Sigmoid colon (tissue), 7 donors: ENCODE measurements around the gene ZCCHC14. TPM values are rescaled to one million over a fixed set of nuclear protein-coding genes. Genes with fewer than 3 reads are reported as not detected.

ENCODE experiments used
- DNase-seq: peaks from one replicate; pipeline ENCODE4 v3.0.0-alpha.2; 2019
- H3K27ac ChIP-seq, 4 donors: fragments of 200-600 bp; sonication (generic); one replicate each; pipeline ENCODE4 v1.5.1; 2016 to 2019; ENCODE audit warnings: mild to moderate bottlenecking in 1 of 4
- H3K27me3 ChIP-seq, 3 donors: fragments of 200-600 bp; sonication (generic); one replicate each; pipeline ENCODE4 v1.5.1; 2019; ENCODE audit warnings: mild to moderate bottlenecking in 1 of 3
- H3K36me3 ChIP-seq, 4 donors: fragments of 200-600 bp; sonication (generic); one replicate each; pipeline ENCODE4 v1.5.1; 2016 to 2019
- H3K4me1 ChIP-seq, 4 donors: fragments of 200-600 bp; sonication (generic); one replicate each; pipeline ENCODE4 v1.5.1; 2017 to 2019
- H3K4me3 ChIP-seq, 4 donors: fragments of 200-600 bp; sonication (generic); one replicate each; pipeline ENCODE4 v1.5.1; 2017 to 2019; ENCODE audit warnings: mild to moderate bottlenecking in 2 of 4, moderate library complexity in 1 of 4
- H3K9me3 ChIP-seq, 4 donors: fragments of 200-600 bp in 3 of 4; sonication (generic) in 3 of 4; one replicate each; pipeline versions ENCODE4 v1.5.1 to v1.6.1; 2013 to 2019
- EP300 ChIP-seq, 4 donors: sonication (generic); formaldehyde crosslinking; IDR thresholded peaks; one replicate each; pipeline ENCODE4 v1.6.1; 2017; ENCODE audit warnings: antibody characterized with exemption in 4 of 4
- POLR2A ChIP-seq, 2 donors: fragments of 450-650 bp; IDR thresholded peaks; one replicate each; pipeline ENCODE4 v1.6.1; 2016; ENCODE audit warnings: antibody characterized with exemption in 2 of 2, mild to moderate bottlenecking in 2 of 2, moderate library complexity in 2 of 2
- POLR2AphosphoS5 ChIP-seq, 4 donors: sonication (generic); formaldehyde crosslinking; IDR thresholded peaks; one replicate each; pipeline ENCODE4 v1.6.1; 2017; ENCODE audit warnings: antibody characterized with exemption in 4 of 4
- whole genome bisulfite sequencing, 2 donors: extraction: QIAGEN DNeasy Blood & Tissue Kit; methylation state at CpG; one replicate each; pipeline ENCODE4 v1.1.7; 2013; 5-methylcytosine and 5-hydroxymethylcytosine counted together
- intact Hi-C: fragments of 100-400 bp; cut with DNase I; formaldehyde crosslinking; loops from one replicate; pipeline ENCODE4 v1.15.1; 2023
- polyA plus RNA-seq, 3 donors: library from polyadenylated mRNA; stranded (reverse); fragments of 200-250 nt; gene quantifications; one replicate each; pipeline ENCODE4 v1.2.3, GENCODE V29; 2013
- total RNA-seq, 4 donors: library from RNA; depleted of rRNA; stranded (reverse); fragments of >200 nt; gene quantifications; one replicate each; pipeline ENCODE4 v1.1.0, GENCODE V29; 2016
- TF ChIP-seq, protein P1 (sequence below), 4 experiments: fragments of 450-650 bp in 3 of 4; fragments of 200-600 bp in 1 of 4; IDR thresholded peaks; one replicate each; pipeline ENCODE4 v1.5.1; 2016 to 2019; ENCODE audit warnings: antibody characterized with exemption in 4 of 4, mild to moderate bottlenecking in 3 of 4, moderate library complexity in 2 of 4
- donor health status: healthy with polysubstance abuse.
- donor health status: Bipolar disorder and iron deficiency.
- donor health status: healthy.

Gene ZCCHC14
- total and polyA plus RNA-seq, 7 donors, result 6.0 to 23.8 (median 11.8) TPM

GRCh38 chr16:87409153-87409552, 83.7 kb downstream of the ZCCHC14 start:
- peak; percentile 25 for DNase-seq

DNA sequence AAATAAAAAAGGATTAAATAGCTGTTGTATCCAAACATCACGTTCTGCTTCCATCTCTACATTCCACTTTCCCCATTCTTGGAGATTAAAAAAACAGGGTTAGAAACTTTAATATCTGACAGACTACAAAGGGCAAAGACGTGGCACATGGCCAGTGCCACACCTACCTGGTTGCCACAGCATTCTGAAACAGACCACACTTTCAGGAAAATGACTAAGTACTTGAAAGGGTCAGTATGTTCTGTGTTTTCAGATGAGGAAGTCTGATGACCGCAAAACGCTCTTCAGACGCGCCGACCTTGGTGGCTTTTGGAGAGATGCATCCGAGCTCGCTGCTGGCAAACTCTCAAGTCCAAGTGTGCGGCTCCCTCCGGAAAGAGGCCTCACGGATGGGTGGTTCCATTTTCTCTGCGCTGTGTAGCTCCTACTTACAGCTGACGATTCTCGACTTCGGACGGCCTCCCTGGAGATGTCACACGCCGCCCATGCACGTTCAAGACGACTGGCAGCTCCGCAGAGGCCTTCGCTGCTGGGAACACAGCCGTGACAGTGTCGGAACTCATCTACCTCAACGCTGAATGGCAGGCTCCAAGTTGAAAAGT, 85.2 kb downstream of the ZCCHC14 start:
- Histone ChIP-seq H3K4me3 (no peak overlapping the region), H3K27me3 (no peaks in the 10 kb centered on the region), H3K36me3 (peaks cover 26 to 99% (median 51%) of the 10 kb centered on the region in 4 donors), H3K4me1 (no peaks in the 10 kb centered on the region), H3K9me3 (no peaks in the 10 kb centered on the region), H3K27ac (peak overlapping the region in 2 of 4 donors; percentile 33 to 67)
- 82% methylated on average over 26 of the region's 26 CpGs for WGBS, 2 donors
- intact Hi-C loops, result no loop called here
- peak; percentile 69 for DNase-seq
- no peak for TF ChIP-seq POLR2A (IDR thresholded peaks at IDR 0.05)
- peak in 1 of 4 donors; percentile 44 for TF ChIP-seq POLR2AphosphoS5 (IDR thresholded peaks at IDR 0.05)
- TF ChIP-seq EP300 (IDR thresholded peaks at IDR 0.05), result peak in 2 of 4 donors; percentile 3 to 79

More at GRCh38 chr16:87409153-87409552, 83.7 kb downstream of the ZCCHC14 start:
- Histone ChIP-seq H3K9me3 (no peaks in the 10 kb centered on the region), H3K4me1 (no peaks in the 10 kb centered on the region), H3K27me3 (no peaks in the 10 kb centered on the region), H3K36me3 (peaks cover 22 to 99% (median 46%) of the 10 kb centered on the region in 4 donors), H3K4me3 (no peak overlapping the region), H3K27ac (no peak overlapping the region)
- 95% methylated on average over 13 of the region's 13 CpGs for WGBS, 2 donors
- intact Hi-C loops, result no loop called here
- no peak for TF ChIP-seq POLR2A (IDR thresholded peaks at IDR 0.05)
- TF ChIP-seq POLR2AphosphoS5 (IDR thresholded peaks at IDR 0.05), result no peak
- TF ChIP-seq, protein P1, sequence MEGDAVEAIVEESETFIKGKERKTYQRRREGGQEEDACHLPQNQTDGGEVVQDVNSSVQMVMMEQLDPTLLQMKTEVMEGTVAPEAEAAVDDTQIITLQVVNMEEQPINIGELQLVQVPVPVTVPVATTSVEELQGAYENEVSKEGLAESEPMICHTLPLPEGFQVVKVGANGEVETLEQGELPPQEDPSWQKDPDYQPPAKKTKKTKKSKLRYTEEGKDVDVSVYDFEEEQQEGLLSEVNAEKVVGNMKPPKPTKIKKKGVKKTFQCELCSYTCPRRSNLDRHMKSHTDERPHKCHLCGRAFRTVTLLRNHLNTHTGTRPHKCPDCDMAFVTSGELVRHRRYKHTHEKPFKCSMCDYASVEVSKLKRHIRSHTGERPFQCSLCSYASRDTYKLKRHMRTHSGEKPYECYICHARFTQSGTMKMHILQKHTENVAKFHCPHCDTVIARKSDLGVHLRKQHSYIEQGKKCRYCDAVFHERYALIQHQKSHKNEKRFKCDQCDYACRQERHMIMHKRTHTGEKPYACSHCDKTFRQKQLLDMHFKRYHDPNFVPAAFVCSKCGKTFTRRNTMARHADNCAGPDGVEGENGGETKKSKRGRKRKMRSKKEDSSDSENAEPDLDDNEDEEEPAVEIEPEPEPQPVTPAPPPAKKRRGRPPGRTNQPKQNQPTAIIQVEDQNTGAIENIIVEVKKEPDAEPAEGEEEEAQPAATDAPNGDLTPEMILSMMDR (IDR thresholded peaks at IDR 0.05), result no peak
- TF ChIP-seq EP300 (IDR thresholded peaks at IDR 0.05), result no peak

GRCh38 chr16:87406495-87407088, 86.2 kb downstream of the ZCCHC14 start:
- intact Hi-C loops, result no loop called here
- 94% methylated on average over 14 of the region's 14 CpGs for WGBS, 2 donors
- TF ChIP-seq EP300 (IDR thresholded peaks at IDR 0.05) (no peak), POLR2A (IDR thresholded peaks at IDR 0.05) (no peak), POLR2AphosphoS5 (IDR thresholded peaks at IDR 0.05) (no peak)
- Histone ChIP-seq H3K27me3 (no peaks in the 10 kb centered on the region), H3K27ac (peak overlapping the region in 3 of 4 donors; percentile 19 to 33 (median 25)), H3K4me1 (no peaks in the 10 kb centered on the region), H3K4me3 (no peak overlapping the region), H3K36me3 (peaks cover 27 to 96% (median 46%) of the 10 kb centered on the region in 4 donors), H3K9me3 (no peaks in the 10 kb centered on the region)
- DNase-seq, result peak; percentile 58

GRCh38 chr16:87404764-87405625, 87.8 kb downstream of the ZCCHC14 start:
- Histone ChIP-seq H3K36me3 (peaks cover 17 to 96% (median 42%) of the 10 kb centered on the region in 4 donors), H3K27me3 (no peaks in the 10 kb centered on the region), H3K9me3 (no peaks in the 10 kb centered on the region), H3K27ac (no peak overlapping the region), H3K4me1 (no peaks in the 10 kb centered on the region), H3K4me3 (no peak overlapping the region)
- WGBS, 2 donors, result 92 to 96% methylated on average over 19 of the region's 19 CpGs
- TF ChIP-seq POLR2AphosphoS5 (IDR thresholded peaks at IDR 0.05), result no peak
- no peak for TF ChIP-seq POLR2A (IDR thresholded peaks at IDR 0.05)
- no peak for TF ChIP-seq EP300 (IDR thresholded peaks at IDR 0.05)
- TF ChIP-seq, protein P1 (IDR thresholded peaks at IDR 0.05), result no peak
- intact Hi-C loops, result no loop called here
- peak; percentile 66 for DNase-seq

- peaks cover 0 to 36% (median 32%) of the 10 kb centered on the region in 4 donors for H3K4me1 ChIP-seq
Observed at GRCh38 chr16:87395181-87395842, 97.5 kb downstream of the ZCCHC14 start.

More at GRCh38 chr16:87395181-87395842, 97.5 kb downstream of the ZCCHC14 start:
- WGBS, 2 donors, result 73 to 84% methylated on average over 7 of the region's 7 CpGs
- intact Hi-C loops, result no loop called here
- no peaks in the 10 kb centered on the region for H3K9me3 ChIP-seq
- no peaks in the 10 kb centered on the region for H3K27me3 ChIP-seq
- peak overlapping the region in 1 of 4 donors; percentile 99 for H3K27ac ChIP-seq
- peaks cover 5 to 18% (median 10%) of the 10 kb centered on the region in 4 donors for H3K36me3 ChIP-seq
- peak; percentile 24 for DNase-seq
- H3K4me3 ChIP-seq, result no peak overlapping the region
- TF ChIP-seq POLR2AphosphoS5 (IDR thresholded peaks at IDR 0.05), result no peak
- TF ChIP-seq EP300 (IDR thresholded peaks at IDR 0.05), result no peak
- TF ChIP-seq, protein P1 (IDR thresholded peaks at IDR 0.05), result no peak
- TF ChIP-seq POLR2A (IDR thresholded peaks at IDR 0.05), result no peak
